Measurements from ENCODE around the gene CNPY1.

GRCh38 chr7:155545348-155545747 is 1.0 kb downstream of the CNPY1 start:
- TF ChIP-seq, protein P1, sequence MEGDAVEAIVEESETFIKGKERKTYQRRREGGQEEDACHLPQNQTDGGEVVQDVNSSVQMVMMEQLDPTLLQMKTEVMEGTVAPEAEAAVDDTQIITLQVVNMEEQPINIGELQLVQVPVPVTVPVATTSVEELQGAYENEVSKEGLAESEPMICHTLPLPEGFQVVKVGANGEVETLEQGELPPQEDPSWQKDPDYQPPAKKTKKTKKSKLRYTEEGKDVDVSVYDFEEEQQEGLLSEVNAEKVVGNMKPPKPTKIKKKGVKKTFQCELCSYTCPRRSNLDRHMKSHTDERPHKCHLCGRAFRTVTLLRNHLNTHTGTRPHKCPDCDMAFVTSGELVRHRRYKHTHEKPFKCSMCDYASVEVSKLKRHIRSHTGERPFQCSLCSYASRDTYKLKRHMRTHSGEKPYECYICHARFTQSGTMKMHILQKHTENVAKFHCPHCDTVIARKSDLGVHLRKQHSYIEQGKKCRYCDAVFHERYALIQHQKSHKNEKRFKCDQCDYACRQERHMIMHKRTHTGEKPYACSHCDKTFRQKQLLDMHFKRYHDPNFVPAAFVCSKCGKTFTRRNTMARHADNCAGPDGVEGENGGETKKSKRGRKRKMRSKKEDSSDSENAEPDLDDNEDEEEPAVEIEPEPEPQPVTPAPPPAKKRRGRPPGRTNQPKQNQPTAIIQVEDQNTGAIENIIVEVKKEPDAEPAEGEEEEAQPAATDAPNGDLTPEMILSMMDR (IDR thresholded peaks at IDR 0.05), result no peak
- no peak for TF ChIP-seq POLR2A (IDR thresholded peaks at IDR 0.05)

Data from vagina (tissue), 2 donors.